ENCODE measurements around the gene PPM1G.
A peak's percentile ranks its signal among the peaks of the same experiment; 100 is the strongest.
"Not testable (repeated sequence)": the region's sequence is repeated elsewhere in the genome, so short reads cannot be mapped to it uniquely, and the experiment has no call there.

Gene PPM1G

DNA sequence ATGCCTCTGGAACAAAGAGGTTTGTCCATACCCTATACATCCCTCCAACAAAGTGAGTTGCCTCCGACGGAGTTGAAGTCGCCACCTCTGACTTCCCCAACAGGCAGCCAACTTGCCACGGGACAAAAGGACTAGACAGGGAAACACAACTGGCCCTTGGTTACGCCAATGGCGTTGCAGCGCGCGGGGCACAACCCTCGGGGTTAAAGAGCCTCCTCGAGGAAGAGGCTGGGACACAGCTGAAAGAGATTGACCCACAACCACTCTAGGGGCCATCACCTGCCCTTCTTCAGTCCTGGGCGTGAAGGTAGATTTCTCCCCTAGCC lies 53.4 kb downstream of the PPM1G start:
- 0% methylated on average over 12 of the region's 12 CpGs for WGBS
- H3K9me3 ChIP-seq (ENCODE audit: control insufficient read depth, low read length): no peaks in the 10 kb centered on the region

GRCh38 chr2:27354597-27354927 lies 54.8 kb downstream of the PPM1G start:
- Histone ChIP-seq H2BK5ac (ENCODE audit: low read depth, low read length, poor library complexity, severe bottlenecking) (no peak overlapping the region), H2AFZ (ENCODE audit: low read depth, low read length) (no peak overlapping the region), H3K36me3 (ENCODE audit: control insufficient read depth in 1 of 2, insufficient read depth in 2 of 2, low read depth in 1 of 2, low read length in 2 of 2) (peaks cover 0 to 4% of the 10 kb centered on the region in 2 experiments), H3K18ac (ENCODE audit: low read depth in 1 of 2, low read length in 2 of 2) (no peak overlapping the region), H3K4me2 (ENCODE audit: low read length, poor library complexity, severe bottlenecking) (no peak overlapping the region), H3K4ac (ENCODE audit: low read depth in 1 of 2, low read length in 2 of 2) (no peak overlapping the region), H3K14ac (ENCODE audit: low read length in 2 of 2) (no peak overlapping the region), H4K8ac (ENCODE audit: low read length) (no peak overlapping the region), H3K4me1 (ENCODE audit: control insufficient read depth, insufficient read depth, low read depth, low read length) (peaks cover 10% of the 10 kb centered on the region), H2AK5ac (ENCODE audit: low read length, severe bottlenecking) (no peak overlapping the region), H2BK15ac (ENCODE audit: low read depth, poor library complexity, severe bottlenecking) (no peak overlapping the region), H3K27ac (ENCODE audit: low read length, poor library complexity, severe bottlenecking) (no peak overlapping the region), H3K4me3 (ENCODE audit: insufficient read depth in 1 of 2, low read depth in 1 of 2, low read length in 2 of 2) (peak overlapping the region in 1 of 2 experiments; percentile 99), H3K79me1 (replicated peaks; ENCODE audit: low read length, poor library complexity, severe bottlenecking) (peaks cover 5% of the 10 kb centered on the region), H4K91ac (ENCODE audit: low read length) (no peak overlapping the region), H3K9ac (ENCODE audit: low read length) (peak overlapping the region; percentile 74), H2BK120ac (ENCODE audit: low read depth, low read length) (no peak overlapping the region), H3K27me3 (ENCODE audit: control insufficient read depth in 1 of 2, insufficient read depth in 1 of 2, low read length in 2 of 2) (no peaks in the 10 kb centered on the region), H3K9me3 (ENCODE audit: control insufficient read depth, low read length) (no peaks in the 10 kb centered on the region), H2BK12ac (ENCODE audit: low read length in 2 of 2) (no peak overlapping the region), H3K23ac (ENCODE audit: low read length in 2 of 2) (no peak overlapping the region)
- DNase-seq: no peak
- 98% methylated on average over 4 of the region's 7 CpGs for WGBS

More for the DNA sequence above, 53.4 kb downstream of the PPM1G start:
- H3K14ac ChIP-seq (ENCODE audit: low read length in 2 of 2): no peak overlapping the region
- H4K91ac ChIP-seq (ENCODE audit: low read length): peak overlapping the region; percentile 2
- no peak overlapping the region for H3K23ac ChIP-seq (ENCODE audit: low read length in 2 of 2)
- peak; percentile 83 for DNase-seq
- peak overlapping the region; percentile 8 for H2AFZ ChIP-seq (ENCODE audit: low read depth, low read length)
- H2BK12ac ChIP-seq (ENCODE audit: low read length in 2 of 2): no peak overlapping the region
- peak overlapping the region; percentile 33 for H4K8ac ChIP-seq (ENCODE audit: low read length)
- H2BK120ac ChIP-seq (ENCODE audit: low read depth, low read length): no peak overlapping the region
- no peak overlapping the region for H2BK15ac ChIP-seq (ENCODE audit: low read depth, poor library complexity, severe bottlenecking)
- H3K36me3 ChIP-seq (ENCODE audit: control insufficient read depth in 1 of 2, insufficient read depth in 2 of 2, low read depth in 1 of 2, low read length in 2 of 2): no peaks in the 10 kb centered on the region
- peaks cover 10% of the 10 kb centered on the region for H3K4me1 ChIP-seq (ENCODE audit: control insufficient read depth, insufficient read depth, low read depth, low read length)
- H3K4me2 ChIP-seq (ENCODE audit: low read length, poor library complexity, severe bottlenecking): peak overlapping the region; percentile 60
- peak overlapping the region; percentile 69 to 99 for H3K4me3 ChIP-seq (ENCODE audit: insufficient read depth in 1 of 2, low read depth in 1 of 2, low read length in 2 of 2)
- peaks cover 5% of the 10 kb centered on the region for H3K79me1 ChIP-seq (replicated peaks; ENCODE audit: low read length, poor library complexity, severe bottlenecking)
- no peak overlapping the region for H2AK5ac ChIP-seq (ENCODE audit: low read length, severe bottlenecking)
- no peak overlapping the region for H2BK5ac ChIP-seq (ENCODE audit: low read depth, low read length, poor library complexity, severe bottlenecking)
- peak overlapping the region in 1 of 2 experiments; percentile 92 for H3K18ac ChIP-seq (ENCODE audit: low read depth in 1 of 2, low read length in 2 of 2)
- H3K27ac ChIP-seq (ENCODE audit: low read length, poor library complexity, severe bottlenecking): peak overlapping the region; percentile 98
- peak overlapping the region; percentile 98 for H3K9ac ChIP-seq (ENCODE audit: low read length)
- no peaks in the 10 kb centered on the region for H3K27me3 ChIP-seq (ENCODE audit: control insufficient read depth in 1 of 2, insufficient read depth in 1 of 2, low read length in 2 of 2)
- peak overlapping the region; percentile 27 to 69 for H3K4ac ChIP-seq (ENCODE audit: low read depth in 1 of 2, low read length in 2 of 2)

DNA sequence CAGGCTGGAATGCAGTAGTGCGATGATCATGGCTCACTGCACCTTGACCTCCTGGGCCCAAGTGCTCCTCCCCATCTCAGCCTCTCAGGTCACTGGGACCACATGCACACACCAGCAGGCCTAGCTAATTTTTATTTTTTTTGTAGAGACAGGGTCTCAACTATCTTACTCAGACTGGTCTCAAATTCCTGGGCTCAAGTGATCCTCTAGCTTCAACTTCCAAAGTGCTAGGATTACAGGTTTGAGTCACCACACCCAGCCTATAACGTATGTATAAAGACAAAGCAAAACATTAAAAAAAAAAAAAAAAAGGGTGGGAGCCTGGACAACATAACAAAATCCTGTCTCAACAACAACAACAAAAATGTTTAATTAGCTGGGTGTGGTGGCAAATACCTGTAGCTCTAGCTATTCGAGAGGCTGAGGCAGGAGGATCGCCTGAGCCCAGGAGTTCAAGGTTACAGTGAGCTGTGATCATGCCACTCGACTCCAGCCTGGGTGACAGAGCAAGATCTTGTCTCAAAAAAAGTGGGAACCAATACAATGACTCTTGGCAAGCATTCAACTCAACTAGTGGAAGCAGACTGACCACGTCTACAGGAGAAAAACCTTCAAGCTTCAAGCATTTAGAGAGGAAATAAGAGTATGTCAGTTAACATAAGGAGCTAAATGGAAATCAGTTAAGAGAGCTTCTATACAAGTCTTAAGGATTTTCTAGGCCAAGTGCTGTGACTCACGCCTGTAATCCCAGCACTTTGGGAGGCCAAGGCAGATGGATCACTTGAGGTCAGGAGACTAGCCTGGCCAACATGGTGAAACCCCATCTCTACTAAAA lies 55.4 kb downstream of the PPM1G start:
- Histone ChIP-seq H3K14ac (ENCODE audit: low read length in 2 of 2) (no peak overlapping the region), H3K23ac (ENCODE audit: low read length in 2 of 2) (no peak overlapping the region), H3K4me2 (ENCODE audit: low read length, poor library complexity, severe bottlenecking) (no peak overlapping the region), H3K9ac (ENCODE audit: low read length) (peak overlapping the region; percentile 74), H2AK5ac (ENCODE audit: low read length, severe bottlenecking) (no peak overlapping the region), H3K79me1 (replicated peaks; ENCODE audit: low read length, poor library complexity, severe bottlenecking) (peaks cover 5% of the 10 kb centered on the region), H2BK5ac (ENCODE audit: low read depth, low read length, poor library complexity, severe bottlenecking) (no peak overlapping the region), H3K27ac (ENCODE audit: low read length, poor library complexity, severe bottlenecking) (no peak overlapping the region), H2AFZ (ENCODE audit: low read depth, low read length) (no peak overlapping the region), H3K4me3 (ENCODE audit: insufficient read depth in 1 of 2, low read depth in 1 of 2, low read length in 2 of 2) (peak overlapping the region in 1 of 2 experiments; percentile 99), H3K4ac (ENCODE audit: low read depth in 1 of 2, low read length in 2 of 2) (no peak overlapping the region), H2BK120ac (ENCODE audit: low read depth, low read length) (no peak overlapping the region), H2BK15ac (ENCODE audit: low read depth, poor library complexity, severe bottlenecking) (no peak overlapping the region), H3K27me3 (ENCODE audit: control insufficient read depth in 1 of 2, insufficient read depth in 1 of 2, low read length in 2 of 2) (no peaks in the 10 kb centered on the region), H2BK12ac (ENCODE audit: low read length in 2 of 2) (peak overlapping the region in 1 of 2 experiments; percentile 6), H3K36me3 (ENCODE audit: control insufficient read depth in 1 of 2, insufficient read depth in 2 of 2, low read depth in 1 of 2, low read length in 2 of 2) (peaks cover 0 to 4% of the 10 kb centered on the region in 2 experiments), H4K8ac (ENCODE audit: low read length) (no peak overlapping the region), H3K4me1 (ENCODE audit: control insufficient read depth, insufficient read depth, low read depth, low read length) (peaks cover 10% of the 10 kb centered on the region), H3K18ac (ENCODE audit: low read depth in 1 of 2, low read length in 2 of 2) (no peak overlapping the region), H3K9me3 (ENCODE audit: control insufficient read depth, low read length) (no peaks in the 10 kb centered on the region), H4K91ac (ENCODE audit: low read length) (no peak overlapping the region)
- DNase-seq: peak; percentile 77
- 90% methylated on average over 5 of the region's 7 CpGs for WGBS

- not testable (repeated sequence) for H2AK5ac ChIP-seq (ENCODE audit: low read length, severe bottlenecking); H2AFZ ChIP-seq (ENCODE audit: low read depth, low read length); H3K14ac ChIP-seq (ENCODE audit: low read length in 2 of 2); H2BK120ac ChIP-seq (ENCODE audit: low read depth, low read length); H3K4ac ChIP-seq (ENCODE audit: low read depth in 1 of 2, low read length in 2 of 2); H2BK5ac ChIP-seq (ENCODE audit: low read depth, low read length, poor library complexity, severe bottlenecking); H3K23ac ChIP-seq (ENCODE audit: low read length in 2 of 2); H2BK15ac ChIP-seq (ENCODE audit: low read depth, poor library complexity, severe bottlenecking); H3K9me3 ChIP-seq (ENCODE audit: control insufficient read depth, low read length); H4K91ac ChIP-seq (ENCODE audit: low read length); H3K27me3 ChIP-seq (ENCODE audit: control insufficient read depth in 1 of 2, insufficient read depth in 1 of 2, low read length in 2 of 2); H3K79me1 ChIP-seq (replicated peaks; ENCODE audit: low read length, poor library complexity, severe bottlenecking); H3K18ac ChIP-seq (ENCODE audit: low read depth in 1 of 2, low read length in 2 of 2); H3K27ac ChIP-seq (ENCODE audit: low read length, poor library complexity, severe bottlenecking); H2BK12ac ChIP-seq (ENCODE audit: low read length in 2 of 2); DNase-seq; H3K36me3 ChIP-seq (ENCODE audit: control insufficient read depth in 1 of 2, insufficient read depth in 2 of 2, low read depth in 1 of 2, low read length in 2 of 2); H4K8ac ChIP-seq (ENCODE audit: low read length); H3K4me3 ChIP-seq (ENCODE audit: insufficient read depth in 1 of 2, low read depth in 1 of 2, low read length in 2 of 2); H3K4me2 ChIP-seq (ENCODE audit: low read length, poor library complexity, severe bottlenecking)
- Histone ChIP-seq H3K9ac (ENCODE audit: low read length) (peak overlapping the region; percentile 74), H3K4me1 (ENCODE audit: control insufficient read depth, insufficient read depth, low read depth, low read length) (peaks cover 10% of the 10 kb centered on the region)
- 98% methylated on average over 5 of the region's 5 CpGs for WGBS
Measured at GRCh38 chr2:27353386-27353761, 56.0 kb downstream of the PPM1G start.
